ENCODE measurements around the gene PYROXD2. TPM values are rescaled to one million over a fixed set of nuclear protein-coding genes. Genes with fewer than 3 reads are reported as not detected.
A peak's percentile ranks its signal among the peaks of the same experiment; 100 is the strongest.

PYROXD2 gene
- total RNA-seq, 1 donor from 2014 or later, result 2.9 TPM

DNA sequence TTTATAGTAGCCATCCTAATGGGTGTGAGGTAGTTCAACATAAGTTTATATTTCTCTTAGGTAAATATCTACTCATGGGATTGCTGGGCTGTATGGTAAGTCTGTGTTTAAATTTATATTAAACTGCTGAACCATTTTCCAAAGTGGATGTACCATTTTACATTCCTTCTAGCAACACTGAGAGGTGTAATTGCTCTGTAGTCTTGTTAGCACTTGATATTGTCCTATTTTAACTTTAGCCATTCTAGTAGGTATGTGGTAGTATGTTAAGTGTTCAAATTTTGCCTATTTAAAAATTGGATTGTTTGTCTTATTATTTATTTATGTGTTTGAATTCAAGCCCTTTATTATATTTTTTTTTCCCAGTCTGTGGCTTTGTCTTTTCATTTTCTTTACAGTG, 34.3 kb upstream of the PYROXD2 start:
- Mint-ChIP-seq H3K4me1 (ENCODE audit: low read depth) (peaks cover 13% of the 10 kb centered on the region), H3K27ac (no peak overlapping the region), H3K9me3 (no peaks in the 10 kb centered on the region), H3K4me3 (no peak overlapping the region), H3K27me3 (ENCODE audit: insufficient read depth) (peaks cover 29% of the 10 kb centered on the region), H3K36me3 (ENCODE audit: low read depth) (peaks cover 9% of the 10 kb centered on the region)
- no peak for DNase-seq (ENCODE audit: low spot score)
- intact Hi-C loops (cut with micrococcal nuclease), result loop anchor here (5.0 kb wide), 2 partner anchors 983 to 1168 kb away; partner anchors contain the start of gene GOT1

- DNase-seq (ENCODE audit: low spot score), result peak; percentile 78
- Mint-ChIP-seq H3K4me3 (peak within 1 kb of the TSS; percentile 92), H3K27ac (peak within 1 kb of the TSS; percentile 80), H3K9me3 (no peaks in the 10 kb centered on the region), H3K27me3 (ENCODE audit: insufficient read depth) (peaks cover 18% of the 10 kb centered on the region), H3K4me1 (ENCODE audit: low read depth) (peaks cover 30% of the 10 kb centered on the region), H3K36me3 (ENCODE audit: low read depth) (peaks cover 24% of the 10 kb centered on the region)
- intact Hi-C loops (cut with micrococcal nuclease), result loop anchor here (2.0 to 5.0 kb wide), 3 partner anchors 312 to 1171 kb away; partner anchors contain the start of genes GOT1 and R3HCC1L
Observed at GRCh38 chr10:98446661-98447221, 31.8 kb upstream of the PYROXD2 start, which contains the start of gene HPS1. TSS of gene HPS1 (minus strand) at chr10:98446935. CDS start at chr10:98443240, 3,695 bp downstream.

DNA sequence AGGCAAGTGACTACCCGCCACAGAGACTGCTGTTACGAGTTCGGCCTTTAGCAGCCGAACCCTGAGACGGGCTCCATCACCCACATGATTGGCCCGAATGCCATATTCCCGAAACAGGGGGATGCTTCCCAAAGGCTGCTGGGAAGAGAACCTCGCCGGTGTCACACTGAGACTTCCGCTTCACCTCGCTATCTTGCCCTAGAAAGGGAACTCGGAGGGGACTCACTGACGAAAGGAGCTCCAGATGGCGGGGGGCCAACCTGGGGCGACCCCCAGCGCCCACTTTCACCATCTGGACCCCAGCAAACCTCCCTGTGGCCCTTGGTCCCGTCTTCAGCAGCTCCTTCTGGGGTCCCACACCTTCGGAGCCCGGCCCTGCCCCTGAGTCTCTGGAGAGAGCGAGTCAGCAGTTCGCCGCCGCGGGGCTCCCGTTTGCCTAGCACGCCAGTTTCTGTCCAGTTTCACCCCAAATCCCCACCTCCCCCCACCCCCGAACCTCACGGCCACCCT, 31.2 kb upstream of the PYROXD2 start:
- Mint-ChIP-seq H3K4me1 (ENCODE audit: low read depth) (peaks cover 35% of the 10 kb centered on the region), H3K36me3 (ENCODE audit: low read depth) (peaks cover 28% of the 10 kb centered on the region), H3K27me3 (ENCODE audit: insufficient read depth) (peaks cover 17% of the 10 kb centered on the region), H3K4me3 (peak overlapping the region; percentile 92), H3K27ac (peak overlapping the region; percentile 80), H3K9me3 (no peaks in the 10 kb centered on the region)
- intact Hi-C loops (cut with micrococcal nuclease), result loop anchor here (2.0 to 5.0 kb wide), 3 partner anchors 311 to 1171 kb away; partner anchors contain the start of genes GOT1 and R3HCC1L
- peak; percentile 23 for DNase-seq (ENCODE audit: low spot score)

DNA sequence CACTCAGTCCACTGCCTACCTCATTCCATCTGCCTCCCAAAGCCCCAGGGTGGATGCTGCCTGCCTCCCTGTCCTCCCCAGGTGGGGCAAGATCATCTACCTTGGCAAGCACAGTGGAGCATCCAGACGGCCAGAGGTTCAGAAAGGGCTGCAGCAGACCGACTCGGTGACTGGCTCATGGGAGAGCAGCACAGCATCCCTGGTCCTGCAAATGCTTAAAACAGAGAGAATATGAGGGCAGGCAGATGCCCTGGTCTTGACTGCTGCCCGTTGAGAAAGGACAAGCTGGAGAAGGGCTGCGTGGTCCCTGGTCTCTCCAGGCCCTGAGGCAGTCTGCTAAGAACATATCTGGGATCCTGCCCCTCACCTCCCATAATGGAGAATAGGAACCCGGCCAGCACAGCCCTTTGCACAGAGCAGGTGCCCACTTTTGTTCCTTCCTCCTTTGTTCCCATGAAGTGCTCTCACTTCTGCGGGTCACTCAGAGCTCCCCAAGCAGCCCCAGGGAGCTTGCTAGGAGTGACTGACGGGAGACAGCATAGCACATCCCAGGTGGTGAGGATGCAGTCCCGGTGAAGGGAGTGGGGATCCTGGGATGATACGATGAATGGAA, 30.3 kb upstream of the PYROXD2 start:
- Mint-ChIP-seq H3K27ac (peak overlapping the region; percentile 80), H3K4me3 (peak overlapping the region; percentile 92), H3K4me1 (ENCODE audit: low read depth) (peaks cover 39% of the 10 kb centered on the region), H3K9me3 (no peaks in the 10 kb centered on the region), H3K27me3 (ENCODE audit: insufficient read depth) (peaks cover 11% of the 10 kb centered on the region), H3K36me3 (ENCODE audit: low read depth) (peaks cover 32% of the 10 kb centered on the region)
- DNase-seq (ENCODE audit: low spot score), result no peak
- intact Hi-C loops (cut with micrococcal nuclease), result loop anchor here (5.0 kb wide), 2 partner anchors 987 to 1172 kb away; partner anchors contain the start of gene GOT1

DNA sequence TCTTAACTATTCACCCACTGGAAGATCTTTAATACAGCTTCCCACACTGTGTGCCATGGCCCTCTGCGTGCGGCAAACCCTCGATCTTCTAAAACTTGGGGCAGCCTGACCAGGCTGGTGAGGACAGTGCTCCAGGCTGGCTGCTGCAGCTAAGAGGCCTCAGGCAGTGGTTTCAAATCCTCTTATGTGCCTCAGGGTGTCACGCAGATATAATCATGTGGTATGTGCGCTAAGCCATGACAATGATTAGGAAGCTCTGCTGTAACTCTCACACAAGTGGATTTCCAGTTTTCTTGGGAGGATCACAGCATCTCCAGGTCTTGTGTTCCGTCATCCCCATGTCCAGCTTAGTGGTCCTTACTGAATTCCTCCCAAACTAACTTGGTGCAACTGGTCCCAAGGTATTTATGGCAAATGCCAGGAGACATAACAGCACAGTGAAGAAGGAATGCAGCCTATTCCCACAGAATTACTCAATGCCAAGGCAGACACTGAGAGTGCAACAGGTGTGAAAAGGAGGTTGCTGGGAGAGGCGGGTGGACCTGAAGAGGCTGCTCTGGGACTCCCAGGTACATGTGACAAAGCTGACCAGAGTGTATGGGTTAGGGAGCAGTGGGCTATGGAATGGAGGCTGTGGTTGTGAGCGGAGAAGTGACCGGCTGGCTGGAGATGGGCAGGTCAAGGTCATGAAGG, 29.5 kb upstream of the PYROXD2 start:
- Mint-ChIP-seq H3K27ac (peak overlapping the region; percentile 51), H3K27me3 (ENCODE audit: insufficient read depth) (peaks cover 3% of the 10 kb centered on the region), H3K4me3 (peak overlapping the region; percentile 92), H3K4me1 (ENCODE audit: low read depth) (peaks cover 39% of the 10 kb centered on the region), H3K9me3 (peaks cover 3% of the 10 kb centered on the region), H3K36me3 (ENCODE audit: low read depth) (peaks cover 39% of the 10 kb centered on the region)
- intact Hi-C loops (cut with micrococcal nuclease), result loop anchor here (5.0 kb wide), 2 partner anchors 988 to 1173 kb away; partner anchors contain the start of gene GOT1
- DNase-seq (ENCODE audit: low spot score), result no peak

- Mint-ChIP-seq H3K27me3 (ENCODE audit: insufficient read depth) (no peaks in the 10 kb centered on the region), H3K4me3 (no peak overlapping the region), H3K9me3 (peaks cover 3% of the 10 kb centered on the region), H3K27ac (no peak overlapping the region), H3K4me1 (ENCODE audit: low read depth) (peaks cover 35% of the 10 kb centered on the region), H3K36me3 (ENCODE audit: low read depth) (peaks cover 64% of the 10 kb centered on the region)
- intact Hi-C loops (cut with micrococcal nuclease), result no loop called here
- DNase-seq (ENCODE audit: low spot score), result no peak
Observed at GRCh38 chr10:98438715-98439114, 23.7 kb upstream of the PYROXD2 start.

GRCh38 chr10:98436704-98437103, 21.7 kb upstream of the PYROXD2 start:
- H3K4me3 Mint-ChIP-seq, result no peak overlapping the region
- H3K27ac Mint-ChIP-seq, result no peak overlapping the region
- peaks cover 18% of the 10 kb centered on the region for H3K4me1 Mint-ChIP-seq (ENCODE audit: low read depth)
- DNase-seq (ENCODE audit: low spot score), result no peak
- H3K36me3 Mint-ChIP-seq (ENCODE audit: low read depth), result peaks cover 60% of the 10 kb centered on the region
- intact Hi-C loops (cut with micrococcal nuclease), result no loop called here
- H3K9me3 Mint-ChIP-seq, result peaks cover 3% of the 10 kb centered on the region
- no peaks in the 10 kb centered on the region for H3K27me3 Mint-ChIP-seq (ENCODE audit: insufficient read depth)

GRCh38 chr10:98435178-98435577, 20.2 kb upstream of the PYROXD2 start:
- H3K27me3 Mint-ChIP-seq (ENCODE audit: insufficient read depth), result no peaks in the 10 kb centered on the region
- peaks cover 3% of the 10 kb centered on the region for H3K9me3 Mint-ChIP-seq
- H3K36me3 Mint-ChIP-seq (ENCODE audit: low read depth), result peaks cover 64% of the 10 kb centered on the region
- intact Hi-C loops (cut with micrococcal nuclease), result no loop called here
- no peak overlapping the region for H3K27ac Mint-ChIP-seq
- no peak overlapping the region for H3K4me3 Mint-ChIP-seq
- no peak for DNase-seq (ENCODE audit: low spot score)
- peaks cover 9% of the 10 kb centered on the region for H3K4me1 Mint-ChIP-seq (ENCODE audit: low read depth)

- Mint-ChIP-seq H3K27me3 (ENCODE audit: insufficient read depth) (no peaks in the 10 kb centered on the region), H3K36me3 (ENCODE audit: low read depth) (peaks cover 57% of the 10 kb centered on the region), H3K9me3 (no peaks in the 10 kb centered on the region), H3K27ac (no peak overlapping the region), H3K4me1 (ENCODE audit: low read depth) (peaks cover 9% of the 10 kb centered on the region), H3K4me3 (no peak overlapping the region)
- no peak for DNase-seq (ENCODE audit: low spot score)
- intact Hi-C loops (cut with micrococcal nuclease), result no loop called here
Observed at GRCh38 chr10:98433881-98434732, 19.1 kb upstream of the PYROXD2 start.

GRCh38 chr10:98433371-98433770, 18.4 kb upstream of the PYROXD2 start:
- H3K4me1 Mint-ChIP-seq (ENCODE audit: low read depth), result peaks cover 7% of the 10 kb centered on the region
- intact Hi-C loops (cut with micrococcal nuclease), result no loop called here
- H3K4me3 Mint-ChIP-seq, result no peak overlapping the region
- DNase-seq (ENCODE audit: low spot score), result no peak
- H3K9me3 Mint-ChIP-seq, result no peaks in the 10 kb centered on the region
- H3K36me3 Mint-ChIP-seq (ENCODE audit: low read depth), result peaks cover 52% of the 10 kb centered on the region
- no peaks in the 10 kb centered on the region for H3K27me3 Mint-ChIP-seq (ENCODE audit: insufficient read depth)
- H3K27ac Mint-ChIP-seq, result no peak overlapping the region

GRCh38 chr10:98432330-98432729, 17.3 kb upstream of the PYROXD2 start:
- Mint-ChIP-seq H3K36me3 (ENCODE audit: low read depth) (peaks cover 49% of the 10 kb centered on the region), H3K4me3 (no peak overlapping the region), H3K27me3 (ENCODE audit: insufficient read depth) (no peaks in the 10 kb centered on the region), H3K4me1 (ENCODE audit: low read depth) (no peaks in the 10 kb centered on the region), H3K27ac (no peak overlapping the region), H3K9me3 (no peaks in the 10 kb centered on the region)
- no peak for DNase-seq (ENCODE audit: low spot score)
- intact Hi-C loops (cut with micrococcal nuclease), result no loop called here

- Mint-ChIP-seq H3K27me3 (ENCODE audit: insufficient read depth) (no peaks in the 10 kb centered on the region), H3K4me1 (ENCODE audit: low read depth) (no peaks in the 10 kb centered on the region), H3K27ac (no peak overlapping the region), H3K36me3 (ENCODE audit: low read depth) (peaks cover 43% of the 10 kb centered on the region), H3K9me3 (no peaks in the 10 kb centered on the region), H3K4me3 (no peak overlapping the region)
- intact Hi-C loops (cut with micrococcal nuclease), result no loop called here
- no peak for DNase-seq (ENCODE audit: low spot score)
Observed at GRCh38 chr10:98431016-98431415, 16.0 kb upstream of the PYROXD2 start.

Data from activated T-helper 1 cell treated with anti-CD3 and anti-CD28 coated beads, Interleukin-12 subunit alpha, Interleukin-12 subunit beta, Interleukin-2, Interleukin-4 antibody, amounts not matched to agents 30 ng/mL and 10 ng/mL and 1 ng/mL, durations not matched to agents 14 hours and 24 hours and 36 hours (primary cell).